ENCODE measurements around the gene PLAU. TPM values are rescaled to one million over a fixed set of nuclear protein-coding genes. Genes with fewer than 3 reads are reported as not detected.

The PLAU gene
- total and polyA plus RNA-seq, 9 of the 15 experiments (the other 6 are each of a cell fraction or from before 2014, with no cell fraction given), result 2.1 to 16.9 (median 3.3) TPM

DNA sequence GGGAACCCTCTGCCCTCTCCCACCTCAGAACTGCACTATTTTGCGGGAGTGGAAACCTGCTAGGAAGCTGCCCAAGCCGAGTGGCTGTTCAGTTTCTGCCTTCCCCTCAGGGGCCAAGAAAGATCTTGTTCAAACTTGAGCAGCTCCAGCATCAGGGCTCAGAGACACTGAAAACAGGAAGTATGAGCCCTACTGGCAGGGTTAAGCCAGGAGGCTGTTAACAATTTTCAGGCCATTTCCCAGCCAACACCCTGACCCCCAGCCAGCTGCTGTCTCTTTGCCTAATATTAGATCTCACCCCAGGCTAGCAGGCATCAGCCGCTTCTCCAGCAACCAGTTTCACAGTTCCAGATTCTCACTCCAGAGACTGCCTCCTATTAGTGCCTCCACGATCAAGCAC, 9.2 kb downstream of the PLAU start:
- DNase-seq (ENCODE audit: extremely low read depth in 1 of 4, low spot score in 3 of 4) (peak in 2 of 4 experiments; percentile 38), ATAC-seq (peak; percentile 75), FAIRE-seq (no peak)
- no peak overlapping the region; the same call in 1 of the 2 replicates for H3K4me2 ChIP-seq (ENCODE audit: insufficient read depth, low read length)
- peak overlapping the region; percentile 48; the same call in 1 of the 3 replicates for H3K27ac ChIP-seq (ENCODE audit: extremely low read depth, low read depth, low read length)
- POLR2A ChIA-PET, result interaction anchor here (0.6 to 1.3 kb wide), 5 partner anchors 9 to 79 kb away, joined by 3 to 5 read pairs (median 3); partner anchors contain the start of gene PLAU
- BruUV-seq (replicated peaks), result no TSS peak
- H3K36me3 ChIP-seq (ENCODE audit: control insufficient read depth, insufficient read depth, low read length), result peaks cover 15% of the 10 kb centered on the region; the same call in 1 of the 3 replicates
- no peak overlapping the region for H3K4me3 ChIP-seq
- no peaks in the 10 kb centered on the region for H3K27me3 ChIP-seq (ENCODE audit: control insufficient read depth in 2 of 2, insufficient read depth in 2 of 2, low read length in 2 of 2)
- no peaks in the 10 kb centered on the region for H3K79me2 ChIP-seq (ENCODE audit: control insufficient read depth, insufficient read depth, low read length)
- H3K4me1 ChIP-seq (replicated peaks in 1 of 2; ENCODE audit: control insufficient read depth in 2 of 2, insufficient read depth in 2 of 2, low read length in 2 of 2), result peaks cover 13% of the 10 kb centered on the region in 2 experiments
- H2AFZ ChIP-seq (ENCODE audit: low read depth, low read length), result peak overlapping the region; percentile 88
- peak overlapping the region in 1 of 2 experiments; percentile 74; a peak in 1 of 4 replicates for H3K9ac ChIP-seq (ENCODE audit: insufficient read depth in 1 of 2, low read depth in 2 of 2, low read length in 2 of 2)
- WGBS (ENCODE audit: insufficient coverage, low coverage, missing lambda C conversion rate), result 44% methylated on average over 4 of the region's 4 CpGs
- H4K20me1 ChIP-seq (replicated peaks; ENCODE audit: control insufficient read depth, insufficient read depth, low read length), result no peaks in the 10 kb centered on the region
- H3K9me1 ChIP-seq (ENCODE audit: control insufficient read depth, insufficient read depth, low read length), result no peaks in the 10 kb centered on the region
- in situ Hi-C loops (cut with MboI), result no loop called here
- CTCF ChIA-PET (ENCODE audit: low intra/inter-chr PET ratio), result no interaction called here
- no peaks in the 10 kb centered on the region; the same call in 1 of the 2 replicates for H3K9me3 ChIP-seq (replicated peaks; ENCODE audit: control insufficient read depth, insufficient read depth, low read depth, low read length)
- intact Hi-C loops (cut with micrococcal nuclease), result no loop called here
- TF ChIP-seq MAFK (IDR thresholded peaks at IDR 0.05; ENCODE audit: low read length) (no peak), ZFX (CRISPR knock-in tag; IDR thresholded peaks at IDR 0.05) (no peak; the same call in 1 of the 2 replicates), ZKSCAN8 (CRISPR knock-in tag; IDR thresholded peaks at IDR 0.05) (no peak), FOXA3 (CRISPR knock-in tag; conservative IDR thresholded peaks at IDR 0.05 in 1 of 2, IDR thresholded peaks at IDR 0.05 in 1 of 2) (no peak), MAFG (tag; conservative IDR thresholded peaks at IDR 0.05) (no peak), ETV6 (IDR thresholded peaks at IDR 0.05; ENCODE audit: borderline replicate concordance in 1 of 2, low read depth in 2 of 2, low read length in 1 of 2) (no peak), ETV6 (CRISPR knock-in tag; IDR thresholded peaks at IDR 0.05; ENCODE audit: borderline replicate concordance) (no peak), ATF7 (IDR thresholded peaks at IDR 0.05) (peak; percentile 28; the same call in 1 of the 2 replicates), DDX20 (tag; IDR thresholded peaks at IDR 0.05; ENCODE audit: low read depth) (no peak), RBM15 (IDR thresholded peaks at IDR 0.05; ENCODE audit: insufficient read depth, low read length) (no peak), ZNF431 (CRISPR knock-in tag; IDR thresholded peaks at IDR 0.05) (no peak), NRF1 (conservative IDR thresholded peaks at IDR 0.05 in 1 of 2, IDR thresholded peaks at IDR 0.05 in 1 of 2) (peak; percentile 44 to 59; a peak in 2 of 4 replicates), PHTF2 (CRISPR knock-in tag; IDR thresholded peaks at IDR 0.05) (no peak), NFIX (CRISPR knock-in tag; IDR thresholded peaks at IDR 0.05; ENCODE audit: low read depth) (no peak), CTBP1 (IDR thresholded peaks at IDR 0.05; ENCODE audit: borderline replicate concordance) (peak; percentile 53; the same call in 1 of the 2 replicates), SRSF9 (IDR thresholded peaks at IDR 0.05; ENCODE audit: borderline replicate concordance, low read depth, low read length) (no peak), KAT8 (IDR thresholded peaks at IDR 0.05; ENCODE audit: low read depth) (no peak), FUS (optimal IDR thresholded peaks at IDR 0.05; ENCODE audit: low read depth, low read length) (no peak)
- TF ChIP-seq, protein P1, sequence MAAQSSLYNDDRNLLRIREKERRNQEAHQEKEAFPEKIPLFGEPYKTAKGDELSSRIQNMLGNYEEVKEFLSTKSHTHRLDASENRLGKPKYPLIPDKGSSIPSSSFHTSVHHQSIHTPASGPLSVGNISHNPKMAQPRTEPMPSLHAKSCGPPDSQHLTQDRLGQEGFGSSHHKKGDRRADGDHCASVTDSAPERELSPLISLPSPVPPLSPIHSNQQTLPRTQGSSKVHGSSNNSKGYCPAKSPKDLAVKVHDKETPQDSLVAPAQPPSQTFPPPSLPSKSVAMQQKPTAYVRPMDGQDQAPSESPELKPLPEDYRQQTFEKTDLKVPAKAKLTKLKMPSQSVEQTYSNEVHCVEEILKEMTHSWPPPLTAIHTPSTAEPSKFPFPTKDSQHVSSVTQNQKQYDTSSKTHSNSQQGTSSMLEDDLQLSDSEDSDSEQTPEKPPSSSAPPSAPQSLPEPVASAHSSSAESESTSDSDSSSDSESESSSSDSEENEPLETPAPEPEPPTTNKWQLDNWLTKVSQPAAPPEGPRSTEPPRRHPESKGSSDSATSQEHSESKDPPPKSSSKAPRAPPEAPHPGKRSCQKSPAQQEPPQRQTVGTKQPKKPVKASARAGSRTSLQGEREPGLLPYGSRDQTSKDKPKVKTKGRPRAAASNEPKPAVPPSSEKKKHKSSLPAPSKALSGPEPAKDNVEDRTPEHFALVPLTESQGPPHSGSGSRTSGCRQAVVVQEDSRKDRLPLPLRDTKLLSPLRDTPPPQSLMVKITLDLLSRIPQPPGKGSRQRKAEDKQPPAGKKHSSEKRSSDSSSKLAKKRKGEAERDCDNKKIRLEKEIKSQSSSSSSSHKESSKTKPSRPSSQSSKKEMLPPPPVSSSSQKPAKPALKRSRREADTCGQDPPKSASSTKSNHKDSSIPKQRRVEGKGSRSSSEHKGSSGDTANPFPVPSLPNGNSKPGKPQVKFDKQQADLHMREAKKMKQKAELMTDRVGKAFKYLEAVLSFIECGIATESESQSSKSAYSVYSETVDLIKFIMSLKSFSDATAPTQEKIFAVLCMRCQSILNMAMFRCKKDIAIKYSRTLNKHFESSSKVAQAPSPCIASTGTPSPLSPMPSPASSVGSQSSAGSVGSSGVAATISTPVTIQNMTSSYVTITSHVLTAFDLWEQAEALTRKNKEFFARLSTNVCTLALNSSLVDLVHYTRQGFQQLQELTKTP (IDR thresholded peaks at IDR 0.05; ENCODE audit: low read depth in 1 of 2, partially characterized antibody in 2 of 2), result peak in 1 of 2 experiments; percentile 41

All from K562 (cell line).